HL-60 (cell line): ENCODE measurements around the gene CAB39L.

ENCODE experiments used
- DNase-seq, 2 experiments: peaks; one replicate each; pipeline ENCODE4 v3.0.0-alpha.2; 2010 to 2020; ENCODE audit warnings: low read depth in 1 of 2, low spot score in 1 of 2
- H3K27ac ChIP-seq: fragments of 250-450 bp; sonication (Bioruptor Pico); replicated peaks from 2 replicates; pipeline ENCODE4 v1.5.1; 2020; ENCODE audit warnings: mild to moderate bottlenecking, moderate library complexity
- H3K27me3 ChIP-seq: fragments of 250-450 bp; sonication (Bioruptor Pico); 2 replicates; pipeline ENCODE4 v1.5.1; 2021; ENCODE audit warnings: mild to moderate bottlenecking, moderate library complexity; ENCODE audit not compliant: insufficient read depth, poor library complexity, severe bottlenecking
- H3K4me3 ChIP-seq: replicated peaks from 2 replicates; pipeline ENCODE4 v1.5.1; 2011; ENCODE audit warnings: mild to moderate bottlenecking, control low read depth, low read length; ENCODE audit not compliant: insufficient read depth
- CTCF ChIP-seq: IDR thresholded peaks from one replicate; pipeline ENCODE4 v1.5.1; 2011; ENCODE audit warnings: low read length, control low read depth, inconsistent platforms; ENCODE audit not compliant: insufficient read depth
- GABPA ChIP-seq: IDR thresholded peaks from 2 replicates; pipeline ENCODE4 v1.6.1; 2012; ENCODE audit warnings: low read depth
- POLR2AphosphoS5 ChIP-seq: IDR thresholded peaks from 2 replicates; pipeline ENCODE4 v1.6.1; 2012; ENCODE audit warnings: low read depth
- REST ChIP-seq: IDR thresholded peaks from 2 replicates; pipeline ENCODE4 v1.6.1; 2012; ENCODE audit warnings: low read depth; ENCODE audit not compliant: insufficient replicate concordance
- SPI1 ChIP-seq: IDR thresholded peaks from 2 replicates; pipeline ENCODE4 v1.6.1; 2012; ENCODE audit warnings: low read depth, mild to moderate bottlenecking, borderline replicate concordance

CAB39L gene

GRCh38 chr13:49457221-49457620 is 13.4 kb upstream of the CAB39L start:
- no peak for DNase-seq
- no peak overlapping the region for H3K27ac ChIP-seq
- no peak for TF ChIP-seq POLR2AphosphoS5
- TF ChIP-seq CTCF = no peak
- TF ChIP-seq SPI1 = no peak
- no peak for TF ChIP-seq REST
- TF ChIP-seq GABPA = no peak
- no peak overlapping the region for H3K4me3 ChIP-seq
- no peaks in the 10 kb centered on the region for H3K27me3 ChIP-seq

- Histone ChIP-seq H3K4me3 (no peak overlapping the region), H3K27me3 (no peaks in the 10 kb centered on the region), H3K27ac (no peak overlapping the region)
- DNase-seq = no peak
- TF ChIP-seq POLR2AphosphoS5 = no peak
- TF ChIP-seq REST = no peak
- TF ChIP-seq GABPA = no peak
- no peak for TF ChIP-seq CTCF
- TF ChIP-seq SPI1 = no peak
Measured at GRCh38 chr13:49456156-49456555, 12.3 kb upstream of the CAB39L start.

- TF ChIP-seq GABPA (no peak), SPI1 (no peak), POLR2AphosphoS5 (no peak), CTCF (no peak), REST (no peak)
- no peak overlapping the region for H3K4me3 ChIP-seq
- DNase-seq = no peak
- H3K27me3 ChIP-seq = no peaks in the 10 kb centered on the region
- H3K27ac ChIP-seq = no peak overlapping the region
Measured at GRCh38 chr13:49455007-49455398, 11.1 kb upstream of the CAB39L start.
